Hematopoietic multipotent progenitor cell (in vitro differentiated cells): ENCODE results near the gene NRP1. TPM values are rescaled to one million over a fixed set of nuclear protein-coding genes. Genes with fewer than 3 reads are reported as not detected.

Experiments used
- DNase-seq, 3 donors: peaks; one replicate each; pipeline ENCODE4 v3.0.0-alpha.2; 2011 to 2015; ENCODE audit warnings: low read depth in 2 of 3, low spot score in 2 of 3
- total RNA-seq: library from RNA; depleted of rRNA; stranded (reverse); fragments of >200 nt; gene quantifications from one replicate; pipeline ENCODE4 v1.2.3, GENCODE V29; 2012

Gene NRP1
- total RNA-seq, 1 donor = under 0.01 TPM

GRCh38 chr10:33192190-33192589 is 142.3 kb downstream of the NRP1 start:
- no peak for DNase-seq

- DNase-seq = no peak
Measured at GRCh38 chr10:33190406-33190805, 144.1 kb downstream of the NRP1 start.

GRCh38 chr10:33189808-33190207 is 144.7 kb downstream of the NRP1 start:
- no peak for DNase-seq

- DNase-seq = no peak
Measured at GRCh38 chr10:33189363-33189762, 145.1 kb downstream of the NRP1 start.

GRCh38 chr10:33187427-33187999 is 147.0 kb downstream of the NRP1 start:
- no peak for DNase-seq

- DNase-seq = no peak
Measured at GRCh38 chr10:33186150-33186549, 148.3 kb downstream of the NRP1 start.

- no peak for DNase-seq
Measured at GRCh38 chr10:33183655-33184054, 150.8 kb downstream of the NRP1 start.

- DNase-seq = no peak
Measured at GRCh38 chr10:33180921-33181320, 153.5 kb downstream of the NRP1 start.

GRCh38 chr10:33180390-33180789 is 154.1 kb downstream of the NRP1 start:
- no peak for DNase-seq

- no peak for DNase-seq
Measured at GRCh38 chr10:33179067-33179466, 155.4 kb downstream of the NRP1 start.

- no peak for DNase-seq
Measured at GRCh38 chr10:33178026-33178755, 156.3 kb downstream of the NRP1 start.

- DNase-seq = no peak
Measured at GRCh38 chr10:33176688-33177087, 157.8 kb downstream of the NRP1 start.

GRCh38 chr10:33174674-33175434 is 159.6 kb downstream of the NRP1 start:
- DNase-seq = no peak

GRCh38 chr10:33165911-33166310 is 168.6 kb downstream of the NRP1 start:
- DNase-seq = no peak

GRCh38 chr10:33164060-33164709 is 170.3 kb downstream of the NRP1 start:
- DNase-seq = no peak

- no peak for DNase-seq
Measured at GRCh38 chr10:33162248-33162575, 172.3 kb downstream of the NRP1 start.

GRCh38 chr10:33161550-33162247 is 172.8 kb downstream of the NRP1 start:
- no peak for DNase-seq

GRCh38 chr10:33160151-33160550 is 174.3 kb downstream of the NRP1 start:
- no peak for DNase-seq

GRCh38 chr10:33157103-33157502 is 177.4 kb downstream of the NRP1 start:
- no peak for DNase-seq

- DNase-seq = peak in 1 of 3 donors; percentile 44
Measured at GRCh38 chr10:33155720-33156638, 178.5 kb downstream of the NRP1 start.
